ENCODE results near the gene ZNF319. TPM values are rescaled to one million over a fixed set of nuclear protein-coding genes. Genes with fewer than 3 reads are reported as not detected.

The ZNF319 gene
- total and polyA plus RNA-seq, 5 donors from 2014 or later = 2.6 to 13.2 (median 6.0) TPM

GRCh38 chr16:57956924-57957672 is 43.4 kb downstream of the ZNF319 start:
- Histone ChIP-seq H3K36me3 (ENCODE audit: control insufficient read depth, insufficient read depth, low read length) (no peaks in the 10 kb centered on the region), H3K27me3 (ENCODE audit: control insufficient read depth, insufficient read depth, low read length) (no peaks in the 10 kb centered on the region), H3K27ac (ENCODE audit: insufficient read depth, low read length, poor library complexity, severe bottlenecking) (no peak overlapping the region), H3K4me1 (ENCODE audit: control insufficient read depth, insufficient read depth, low read length, poor library complexity, severe bottlenecking) (no peaks in the 10 kb centered on the region), H3K4me3 (ENCODE audit: low read depth, low read length) (no peak overlapping the region), H3K9me3 (ENCODE audit: control insufficient read depth in 2 of 2, low read length in 2 of 2) (no peaks in the 10 kb centered on the region)
- Mint-ChIP-seq H3K36me3 (no peaks in the 10 kb centered on the region), H3K9me3 (no peaks in the 10 kb centered on the region), H3K27me3 (peaks cover 16% of the 10 kb centered on the region), H3K27ac (no peak overlapping the region), H3K4me1 (peaks cover 0 to 1% (median 0%) of the 10 kb centered on the region in 4 donors), H3K4me3 (no peak overlapping the region)
- no peak for DNase-seq
- ATAC-seq (ENCODE audit: low read depth in 2 of 2) = no peak

GRCh38 chr16:57956270-57956808 is 44.1 kb downstream of the ZNF319 start:
- Mint-ChIP-seq H3K4me3 (no peak overlapping the region), H3K27ac (no peak overlapping the region), H3K27me3 (peaks cover 16% of the 10 kb centered on the region), H3K36me3 (no peaks in the 10 kb centered on the region), H3K4me1 (peaks cover 0 to 1% (median 0%) of the 10 kb centered on the region in 4 donors), H3K9me3 (no peaks in the 10 kb centered on the region)
- ATAC-seq (ENCODE audit: low read depth in 2 of 2) = no peak
- DNase-seq = no peak
- Histone ChIP-seq H3K27ac (ENCODE audit: insufficient read depth, low read length, poor library complexity, severe bottlenecking) (no peak overlapping the region), H3K4me1 (ENCODE audit: control insufficient read depth, insufficient read depth, low read length, poor library complexity, severe bottlenecking) (no peaks in the 10 kb centered on the region), H3K9me3 (ENCODE audit: control insufficient read depth in 2 of 2, low read length in 2 of 2) (no peaks in the 10 kb centered on the region), H3K27me3 (ENCODE audit: control insufficient read depth, insufficient read depth, low read length) (no peaks in the 10 kb centered on the region), H3K4me3 (ENCODE audit: low read depth, low read length) (no peak overlapping the region), H3K36me3 (ENCODE audit: control insufficient read depth, insufficient read depth, low read length) (no peaks in the 10 kb centered on the region)

GRCh38 chr16:57955572-57956188 is 44.8 kb downstream of the ZNF319 start:
- Histone ChIP-seq H3K4me3 (ENCODE audit: low read depth, low read length) (no peak overlapping the region), H3K27ac (ENCODE audit: insufficient read depth, low read length, poor library complexity, severe bottlenecking) (no peak overlapping the region), H3K9me3 (ENCODE audit: control insufficient read depth in 2 of 2, low read length in 2 of 2) (no peaks in the 10 kb centered on the region), H3K27me3 (ENCODE audit: control insufficient read depth, insufficient read depth, low read length) (no peaks in the 10 kb centered on the region), H3K36me3 (ENCODE audit: control insufficient read depth, insufficient read depth, low read length) (no peaks in the 10 kb centered on the region), H3K4me1 (ENCODE audit: control insufficient read depth, insufficient read depth, low read length, poor library complexity, severe bottlenecking) (no peaks in the 10 kb centered on the region)
- H3K4me1 Mint-ChIP-seq = peaks cover 0 to 1% (median 0%) of the 10 kb centered on the region in 4 donors
- H3K36me3 Mint-ChIP-seq = no peaks in the 10 kb centered on the region
- H3K27me3 Mint-ChIP-seq = peaks cover 16% of the 10 kb centered on the region
- no peaks in the 10 kb centered on the region for H3K9me3 Mint-ChIP-seq
- no peak overlapping the region for H3K27ac Mint-ChIP-seq
- DNase-seq (no peak), ATAC-seq (ENCODE audit: low read depth in 2 of 2) (no peak)
- H3K4me3 Mint-ChIP-seq = no peak overlapping the region

GRCh38 chr16:57953857-57954256 is 46.6 kb downstream of the ZNF319 start:
- no peaks in the 10 kb centered on the region for H3K9me3 Mint-ChIP-seq
- peak overlapping the region in 1 of 3 donors; percentile 9 for H3K27ac Mint-ChIP-seq
- Histone ChIP-seq H3K9me3 (ENCODE audit: control insufficient read depth in 2 of 2, low read length in 2 of 2) (no peaks in the 10 kb centered on the region), H3K4me3 (ENCODE audit: low read depth, low read length) (no peak overlapping the region), H3K27ac (ENCODE audit: insufficient read depth, low read length, poor library complexity, severe bottlenecking) (no peak overlapping the region), H3K27me3 (ENCODE audit: control insufficient read depth, insufficient read depth, low read length) (no peaks in the 10 kb centered on the region), H3K4me1 (ENCODE audit: control insufficient read depth, insufficient read depth, low read length, poor library complexity, severe bottlenecking) (no peaks in the 10 kb centered on the region), H3K36me3 (ENCODE audit: control insufficient read depth, insufficient read depth, low read length) (no peaks in the 10 kb centered on the region)
- peaks cover 0 to 1% (median 0%) of the 10 kb centered on the region in 4 donors for H3K4me1 Mint-ChIP-seq
- H3K4me3 Mint-ChIP-seq = no peak overlapping the region
- no peak for ATAC-seq (ENCODE audit: low read depth in 2 of 2)
- H3K36me3 Mint-ChIP-seq = no peaks in the 10 kb centered on the region
- no peak for DNase-seq
- H3K27me3 Mint-ChIP-seq = peaks cover 12% of the 10 kb centered on the region

GRCh38 chr16:57952909-57953308 is 47.6 kb downstream of the ZNF319 start:
- H3K27me3 ChIP-seq (ENCODE audit: control insufficient read depth, insufficient read depth, low read length) = no peaks in the 10 kb centered on the region
- no peaks in the 10 kb centered on the region for H3K9me3 Mint-ChIP-seq
- no peaks in the 10 kb centered on the region for H3K36me3 ChIP-seq (ENCODE audit: control insufficient read depth, insufficient read depth, low read length)
- H3K27me3 Mint-ChIP-seq = peaks cover 11% of the 10 kb centered on the region
- ATAC-seq (ENCODE audit: low read depth in 2 of 2) (no peak), DNase-seq (no peak)
- no peak overlapping the region for H3K27ac Mint-ChIP-seq
- no peaks in the 10 kb centered on the region for H3K36me3 Mint-ChIP-seq
- H3K4me3 ChIP-seq (ENCODE audit: low read depth, low read length) = no peak overlapping the region
- H3K4me1 Mint-ChIP-seq = peaks cover 0 to 1% (median 0%) of the 10 kb centered on the region in 4 donors
- H3K9me3 ChIP-seq (ENCODE audit: control insufficient read depth in 2 of 2, low read length in 2 of 2) = no peaks in the 10 kb centered on the region
- no peak overlapping the region for H3K4me3 Mint-ChIP-seq
- H3K27ac ChIP-seq (ENCODE audit: insufficient read depth, low read length, poor library complexity, severe bottlenecking) = no peak overlapping the region
- no peaks in the 10 kb centered on the region for H3K4me1 ChIP-seq (ENCODE audit: control insufficient read depth, insufficient read depth, low read length, poor library complexity, severe bottlenecking)

GRCh38 chr16:57951204-57951960 is 49.1 kb downstream of the ZNF319 start:
- peaks cover 0 to 1% (median 0%) of the 10 kb centered on the region in 4 donors for H3K4me1 Mint-ChIP-seq
- Histone ChIP-seq H3K27ac (ENCODE audit: insufficient read depth, low read length, poor library complexity, severe bottlenecking) (no peak overlapping the region), H3K27me3 (ENCODE audit: control insufficient read depth, insufficient read depth, low read length) (no peaks in the 10 kb centered on the region), H3K9me3 (ENCODE audit: control insufficient read depth in 2 of 2, low read length in 2 of 2) (no peaks in the 10 kb centered on the region), H3K36me3 (ENCODE audit: control insufficient read depth, insufficient read depth, low read length) (no peaks in the 10 kb centered on the region), H3K4me3 (ENCODE audit: low read depth, low read length) (no peak overlapping the region), H3K4me1 (ENCODE audit: control insufficient read depth, insufficient read depth, low read length, poor library complexity, severe bottlenecking) (no peaks in the 10 kb centered on the region)
- H3K36me3 Mint-ChIP-seq = no peaks in the 10 kb centered on the region
- no peak overlapping the region for H3K4me3 Mint-ChIP-seq
- H3K27me3 Mint-ChIP-seq = peaks cover 11% of the 10 kb centered on the region
- ATAC-seq (ENCODE audit: low read depth in 2 of 2) (no peak), DNase-seq (no peak)
- H3K9me3 Mint-ChIP-seq = no peaks in the 10 kb centered on the region
- peak overlapping the region in 1 of 3 donors; percentile 56 for H3K27ac Mint-ChIP-seq

- H3K36me3 Mint-ChIP-seq = no peaks in the 10 kb centered on the region
- peaks cover 11% of the 10 kb centered on the region for H3K27me3 Mint-ChIP-seq
- Histone ChIP-seq H3K4me3 (ENCODE audit: low read depth, low read length) (no peak overlapping the region), H3K9me3 (ENCODE audit: control insufficient read depth in 2 of 2, low read length in 2 of 2) (no peaks in the 10 kb centered on the region), H3K27ac (ENCODE audit: insufficient read depth, low read length, poor library complexity, severe bottlenecking) (no peak overlapping the region), H3K27me3 (ENCODE audit: control insufficient read depth, insufficient read depth, low read length) (no peaks in the 10 kb centered on the region), H3K36me3 (ENCODE audit: control insufficient read depth, insufficient read depth, low read length) (no peaks in the 10 kb centered on the region), H3K4me1 (ENCODE audit: control insufficient read depth, insufficient read depth, low read length, poor library complexity, severe bottlenecking) (no peaks in the 10 kb centered on the region)
- H3K9me3 Mint-ChIP-seq = no peaks in the 10 kb centered on the region
- peaks cover 0 to 1% (median 0%) of the 10 kb centered on the region in 4 donors for H3K4me1 Mint-ChIP-seq
- no peak overlapping the region for H3K4me3 Mint-ChIP-seq
- H3K27ac Mint-ChIP-seq = no peak overlapping the region
- no peak for DNase-seq
- no peak for ATAC-seq (ENCODE audit: low read depth in 2 of 2)
Observed at GRCh38 chr16:57950382-57950781, 50.1 kb downstream of the ZNF319 start.

Data from CD4-positive, CD25-positive, alpha-beta regulatory T cell (primary cell).